Fibroblast of villous mesenchyme (primary cell): ENCODE measurements around the gene MAP2K1. TPM values are rescaled to one million over a fixed set of nuclear protein-coding genes. Genes with fewer than 3 reads are reported as not detected.
"Not testable (repeated sequence)": the region's sequence is repeated elsewhere in the genome, so short reads cannot be mapped to it uniquely, and the experiment has no call there.

Source experiments
- DNase-seq: peaks from one replicate; pipeline ENCODE4 v3.0.0-alpha.2; 2010; ENCODE audit warnings: low read depth
- H3K4me3 ChIP-seq: 2 replicates; pipeline ENCODE4 v1.5.1; 2011; ENCODE audit warnings: low read depth, mild to moderate bottlenecking, low read length
- CTCF ChIP-seq: IDR thresholded peaks from 2 replicates; pipeline ENCODE4 v1.5.1; 2012; ENCODE audit warnings: low read depth, mild to moderate bottlenecking, low read length; ENCODE audit not compliant: insufficient read depth
- total RNA-seq: library from RNA; depleted of rRNA; stranded (reverse); fragments of >200 nt; gene quantifications from 2 replicates; pipeline ENCODE4 v1.2.3, GENCODE V29; 2012

MAP2K1 gene
- total RNA-seq, 1 donor = 26.3 TPM

DNA sequence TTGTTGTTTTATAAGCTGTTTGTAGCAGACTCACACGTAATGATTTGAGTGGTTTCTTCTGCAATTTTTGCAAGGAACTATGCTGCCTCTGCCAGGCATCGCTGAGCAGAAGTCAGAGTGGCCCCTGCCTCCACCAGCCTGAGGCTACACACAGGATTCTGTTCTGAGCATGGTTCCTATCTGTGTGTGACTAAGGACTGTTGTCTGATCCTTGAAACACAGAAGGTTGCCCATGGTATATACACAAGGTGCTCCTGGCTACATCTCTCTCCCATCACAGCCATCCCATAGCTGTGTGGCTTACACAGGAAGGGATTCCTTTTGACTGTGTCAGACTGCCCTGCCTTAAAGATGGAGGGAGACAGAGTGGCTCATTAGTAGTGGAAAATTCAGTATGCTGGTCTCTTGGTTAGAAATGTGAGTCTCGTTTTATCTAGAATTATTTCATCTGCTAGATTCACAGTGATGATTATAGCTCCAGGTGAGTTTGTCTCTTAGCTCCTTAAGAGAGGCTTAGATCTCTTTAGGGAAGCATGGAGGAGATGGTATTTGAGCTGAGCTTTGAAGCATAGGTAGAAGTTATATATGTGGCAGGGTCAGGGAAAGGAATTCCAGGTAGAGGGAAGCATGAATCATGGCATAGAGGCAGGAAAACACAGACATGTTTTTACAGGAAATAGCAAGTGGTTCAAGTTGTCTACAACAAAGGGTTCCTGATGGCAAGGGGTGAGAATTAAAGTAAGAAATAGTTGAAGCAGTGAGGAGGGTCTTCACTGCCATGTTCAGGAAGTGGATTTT is 73.3 kb downstream of the MAP2K1 start:
- no peak for DNase-seq
- no peak overlapping the region for H3K4me3 ChIP-seq
- TF ChIP-seq CTCF = no peak

DNA sequence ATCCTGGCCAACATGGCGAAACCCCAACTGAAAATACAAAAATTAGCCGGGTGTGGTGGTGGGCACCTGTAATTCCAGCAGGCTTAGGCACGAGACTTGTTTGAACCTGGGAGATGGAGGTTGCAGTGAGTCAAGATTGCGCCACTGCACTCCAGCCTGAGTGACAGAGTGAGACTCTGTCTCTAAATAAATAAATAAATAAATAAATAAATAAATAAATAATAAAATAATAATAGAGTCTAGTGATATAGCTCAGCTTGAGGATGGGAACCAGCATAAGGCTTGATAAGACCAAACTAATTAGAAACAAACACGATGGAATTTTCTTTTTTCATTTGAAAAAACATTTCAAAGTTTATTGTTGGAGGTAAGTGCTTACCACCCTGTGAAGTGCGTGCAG is 74.6 kb downstream of the MAP2K1 start:
- DNase-seq, H3K4me3 ChIP-seq: not testable (repeated sequence)

DNA sequence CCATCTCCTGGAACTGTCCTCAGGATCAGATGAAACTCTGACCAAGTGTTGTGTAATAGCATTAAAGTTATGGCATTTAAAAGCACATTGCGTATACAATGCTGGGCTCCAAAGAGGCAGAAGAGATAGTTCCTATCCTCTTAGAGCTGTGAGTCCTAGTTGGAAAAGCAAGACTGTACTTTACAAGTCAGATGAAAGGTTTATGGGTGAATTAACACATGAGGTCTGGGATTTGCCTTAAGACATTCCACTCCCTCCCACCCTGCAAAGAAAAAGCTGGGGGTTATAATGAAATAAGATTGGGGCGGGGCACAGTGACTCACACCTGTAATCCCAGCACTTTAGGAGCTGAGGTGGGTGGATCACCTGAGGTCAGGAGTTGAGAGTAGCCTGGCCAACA is 75.2 kb downstream of the MAP2K1 start:
- TF ChIP-seq CTCF = no peak
- no peak overlapping the region for H3K4me3 ChIP-seq
- peak; percentile 80 for DNase-seq

DNA sequence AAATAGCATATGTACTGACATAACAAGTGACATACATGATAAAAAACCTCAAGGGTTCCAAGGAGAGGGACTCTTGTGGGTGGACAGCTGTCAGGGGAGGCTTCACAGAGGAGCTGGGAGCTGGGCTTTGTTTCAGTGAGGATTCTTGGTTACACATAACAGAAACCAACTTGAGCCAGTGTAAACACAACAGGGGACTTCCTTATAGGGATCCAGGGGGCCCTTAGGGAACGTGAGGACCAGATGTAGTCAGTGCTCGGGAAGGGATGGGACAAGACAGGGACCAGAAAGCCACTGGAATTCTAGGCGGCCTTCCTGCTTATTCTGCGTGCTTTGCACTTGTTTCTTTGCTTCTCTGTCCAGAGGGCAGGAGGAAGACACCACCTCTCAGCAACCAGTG is 75.9 kb downstream of the MAP2K1 start:
- no peak overlapping the region for H3K4me3 ChIP-seq
- TF ChIP-seq CTCF = no peak
- no peak for DNase-seq

- not testable (repeated sequence) for H3K4me3 ChIP-seq, DNase-seq
Measured at GRCh38 chr15:66465294-66465693, 78.6 kb downstream of the MAP2K1 start.

GRCh38 chr15:66467162-66468040 is 80.7 kb downstream of the MAP2K1 start:
- H3K4me3 ChIP-seq, DNase-seq: not testable (repeated sequence)

- not testable (repeated sequence) for DNase-seq, H3K4me3 ChIP-seq
Measured at GRCh38 chr15:66470825-66471224, 84.1 kb downstream of the MAP2K1 start.

- TF ChIP-seq CTCF = no peak
- H3K4me3 ChIP-seq = no peak overlapping the region
- DNase-seq = peak; percentile 81
Measured at GRCh38 chr15:66472176-66472999, 85.7 kb downstream of the MAP2K1 start.
